ENCODE measurements around the gene ERN1. TPM values are rescaled to one million over a fixed set of nuclear protein-coding genes. Genes with fewer than 3 reads are reported as not detected.

ERN1 gene
- total RNA-seq, 1 donor from 2014 or later: 52.6 TPM

- no peak overlapping the region for H3K27ac ChIP-seq
- no peak for ATAC-seq
- intact Hi-C loops (cut with DNase I): no loop called here
Observed at GRCh38 chr17:64041912-64042311, 88.0 kb downstream of the ERN1 start.

GRCh38 chr17:64040206-64040605 is 89.7 kb downstream of the ERN1 start:
- H3K4me3 ChIP-seq: no peak overlapping the region
- peaks cover 66% of the 10 kb centered on the region for H3K36me3 ChIP-seq
- TF ChIP-seq CTCF (IDR thresholded peaks at IDR 0.05): no peak
- no peak for ATAC-seq
- no peak for DNase-seq
- no peaks in the 10 kb centered on the region for H3K4me1 ChIP-seq
- no peak overlapping the region for H3K27ac ChIP-seq
- intact Hi-C loops (cut with DNase I): no loop called here
- no peaks in the 10 kb centered on the region for H3K9me3 ChIP-seq
- H3K27me3 ChIP-seq: no peaks in the 10 kb centered on the region

More at GRCh38 chr17:64041912-64042311, 88.0 kb downstream of the ERN1 start:
- Histone ChIP-seq H3K4me3 (no peak overlapping the region), H3K36me3 (peaks cover 83% of the 10 kb centered on the region), H3K27me3 (no peaks in the 10 kb centered on the region), H3K4me1 (no peaks in the 10 kb centered on the region), H3K9me3 (no peaks in the 10 kb centered on the region)
- TF ChIP-seq CTCF (IDR thresholded peaks at IDR 0.05): no peak
- DNase-seq: peak; percentile 48

- DNase-seq (no peak), ATAC-seq (no peak)
- H3K27ac ChIP-seq: no peak overlapping the region
- no peak overlapping the region for H3K4me3 ChIP-seq
- no peak for TF ChIP-seq CTCF (IDR thresholded peaks at IDR 0.05)
- no peaks in the 10 kb centered on the region for H3K9me3 ChIP-seq
- intact Hi-C loops (cut with DNase I): loop anchor here (10.0 kb wide), 1 partner anchor 246 kb away; no protein-coding TSS in a partner anchor
- H3K4me1 ChIP-seq: no peaks in the 10 kb centered on the region
- no peaks in the 10 kb centered on the region for H3K27me3 ChIP-seq
- H3K36me3 ChIP-seq: peaks cover 54% of the 10 kb centered on the region
Observed at GRCh38 chr17:64039106-64039400, 90.9 kb downstream of the ERN1 start.

GRCh38 chr17:64038331-64039105 is 91.4 kb downstream of the ERN1 start:
- Histone ChIP-seq H3K9me3 (no peaks in the 10 kb centered on the region), H3K36me3 (peaks cover 49% of the 10 kb centered on the region), H3K4me1 (no peaks in the 10 kb centered on the region), H3K27me3 (no peaks in the 10 kb centered on the region), H3K27ac (no peak overlapping the region), H3K4me3 (no peak overlapping the region)
- TF ChIP-seq CTCF (IDR thresholded peaks at IDR 0.05): no peak
- ATAC-seq (no peak), DNase-seq (no peak)
- intact Hi-C loops (cut with DNase I): loop anchor here (10.0 kb wide), 1 partner anchor 246 kb away; no protein-coding TSS in a partner anchor

GRCh38 chr17:64037802-64038201 is 92.1 kb downstream of the ERN1 start:
- intact Hi-C loops (cut with DNase I): loop anchor here (10.0 kb wide), 1 partner anchor 247 kb away; no protein-coding TSS in a partner anchor
- ATAC-seq: no peak
- no peaks in the 10 kb centered on the region for H3K27me3 ChIP-seq
- H3K4me1 ChIP-seq: no peaks in the 10 kb centered on the region
- H3K4me3 ChIP-seq: no peak overlapping the region
- no peak overlapping the region for H3K27ac ChIP-seq
- H3K9me3 ChIP-seq: no peaks in the 10 kb centered on the region
- TF ChIP-seq CTCF (IDR thresholded peaks at IDR 0.05): no peak
- peaks cover 42% of the 10 kb centered on the region for H3K36me3 ChIP-seq
- DNase-seq: no peak

All from upper lobe of right lung (tissue), 1 donor.